HEK293 (cell line): ENCODE data around the gene PKHD1.

Source experiments
- CTCF ChIP-seq: fragments of 450-650 bp; formaldehyde crosslinking; IDR thresholded peaks from 2 replicates; pipeline ENCODE4 v1.5.1; 2016; ENCODE audit warnings: missing biosample characterization, missing genetic modification characterization
- REST ChIP-seq: fragments of 450-650 bp; formaldehyde crosslinking; IDR thresholded peaks from 2 replicates; pipeline ENCODE4 v1.5.1; 2016; ENCODE audit warnings: missing biosample characterization, missing genetic modification characterization
- SALL2 ChIP-seq: fragments of 450-650 bp; formaldehyde crosslinking; IDR thresholded peaks from 2 replicates; pipeline ENCODE4 v1.5.0; 2017; ENCODE audit warnings: missing biosample characterization, mild to moderate bottlenecking, missing genetic modification characterization, borderline replicate concordance

GRCh38 chr6:51660767-51661166 lies 426.6 kb downstream of the PKHD1 start:
- TF ChIP-seq SALL2 (tag by site-specific recombination) (no peak), REST (tag by site-specific recombination) (no peak), CTCF (tag by site-specific recombination) (no peak)
